OCI-LY7 (cell line): ENCODE measurements around the gene SH3TC1. TPM values are rescaled to one million over a fixed set of nuclear protein-coding genes. Genes with fewer than 3 reads are reported as not detected.

ENCODE experiments used
- BruUV-seq: library from RNA; stranded (reverse); fragments of 400-500 nt; replicated peaks from 2 replicates; lab custom pipeline; 2021; lab: Mats Ljungman, UMichigan
- CTCF ChIA-PET: fragments of 300-600 bp; sonication (Branson Sonifier 250); formaldehyde crosslinking; loops from one replicate; lab custom pipeline; 2022; ENCODE audit warnings: antibody characterized with exemption; ENCODE audit not compliant: unreplicated experiment; lab: Charles Lee
- POLR2A ChIA-PET: fragments of 300-600 bp; sonication (Branson Sonifier 250); formaldehyde crosslinking; loops from one replicate; lab custom pipeline; 2022; ENCODE audit warnings: antibody characterized with exemption; lab: Charles Lee
- DNase-seq: peaks from one replicate; pipeline ENCODE4 v3.0.0-alpha.2; 2015; ENCODE audit warnings: low spot score
- H2AFZ ChIP-seq: fragments of 200-600 bp; sonication (generic), shearing (Covaris generic); 2 replicates; pipeline ENCODE4 v1.6.1; 2014; ENCODE audit warnings: mild to moderate bottlenecking, antibody characterized with exemption, low read length, moderate library complexity
- H3K27ac ChIP-seq: fragments of 200-600 bp; sonication (generic); 2 replicates; pipeline ENCODE4 v1.5.1; 2014; ENCODE audit warnings: mixed run types, low read depth, mild to moderate bottlenecking, moderate library complexity, low read length, inconsistent platforms; ENCODE audit not compliant: poor library complexity, severe bottlenecking
- H3K36me3 ChIP-seq: fragments of 200-600 bp; sonication (generic); 2 replicates; pipeline ENCODE4 v1.6.1; 2014; ENCODE audit warnings: mild to moderate bottlenecking, antibody characterized with exemption, low read length, moderate library complexity, mixed read lengths; ENCODE audit not compliant: insufficient read depth
- H3K4me1 ChIP-seq: fragments of 200-600 bp; sonication (generic); 2 replicates; pipeline ENCODE4 v1.5.1; 2014; ENCODE audit warnings: mild to moderate bottlenecking, low read length; ENCODE audit not compliant: insufficient read depth, poor library complexity, severe bottlenecking
- H3K4me2 ChIP-seq: fragments of 200-600 bp; sonication (generic); 2 replicates; pipeline ENCODE4 v1.6.1; 2014; ENCODE audit warnings: mild to moderate bottlenecking, low read length
- H3K4me3 ChIP-seq: fragments of 200-600 bp; sonication (generic); 2 replicates; pipeline ENCODE4 v1.5.1; 2014; ENCODE audit warnings: mild to moderate bottlenecking, low read depth, low read length; ENCODE audit not compliant: poor library complexity, severe bottlenecking
- H3K79me2 ChIP-seq: fragments of 200-600 bp; sonication (generic); 2 replicates; pipeline ENCODE4 v1.6.1; 2016; ENCODE audit warnings: low read depth, mild to moderate bottlenecking, low read length, moderate library complexity, mixed read lengths; ENCODE audit not compliant: insufficient read depth
- H3K9me2 ChIP-seq: fragments of 200-600 bp; sonication (generic); 2 replicates; pipeline ENCODE4 v1.6.1; 2016; ENCODE audit warnings: mild to moderate bottlenecking, low read length, mixed read lengths; ENCODE audit not compliant: insufficient read depth
- H3K9me3 ChIP-seq: fragments of 200-600 bp; sonication (generic); 2 replicates; pipeline ENCODE4 v1.6.1; 2014; ENCODE audit warnings: mild to moderate bottlenecking, mixed run types, low read length, mixed read lengths
- H4K20me1 ChIP-seq: fragments of 200-600 bp; sonication (generic); 2 replicates; pipeline ENCODE4 v1.6.1; 2014; ENCODE audit warnings: mild to moderate bottlenecking, antibody characterized with exemption, low read length, moderate library complexity, mixed read lengths; ENCODE audit not compliant: insufficient read depth
- EZH2phosphoT487 ChIP-seq: fragments of 200-600 bp; sonication (generic); IDR thresholded peaks from 2 replicates; pipeline ENCODE4 v1.6.1; 2018; ENCODE audit warnings: low read depth, borderline replicate concordance, mild to moderate bottlenecking, mixed run types, antibody characterized with exemption, low read length, moderate library complexity, mixed read lengths
- intact Hi-C: fragments of 100-400 bp; cut with micrococcal nuclease; formaldehyde crosslinking; loops from one replicate; pipeline ENCODE4 v1.10.0; 2022; ENCODE audit not compliant: unreplicated experiment
- total RNA-seq, 2 experiments: library from RNA; depleted of rRNA in 1 of 2; stranded (reverse); fragments of >200 nt in 1 of 2; shearing (Covaris generic) in 1 of 2; gene quantifications; 2 replicates each; pipeline ENCODE4 v1.2.3, GENCODE V29; 2014 to 2022
- TF ChIP-seq, protein P1 (sequence below): fragments of 200-600 bp; sonication (generic); conservative IDR thresholded peaks from 2 replicates; pipeline ENCODE4 v1.5.1; 2014; ENCODE audit warnings: mild to moderate bottlenecking, antibody characterized with exemption, low read length, moderate library complexity, mixed read lengths

SH3TC1 gene
- total RNA-seq, 2 experiments from 2014 or later, result 17.5 to 42.4 TPM

DNA sequence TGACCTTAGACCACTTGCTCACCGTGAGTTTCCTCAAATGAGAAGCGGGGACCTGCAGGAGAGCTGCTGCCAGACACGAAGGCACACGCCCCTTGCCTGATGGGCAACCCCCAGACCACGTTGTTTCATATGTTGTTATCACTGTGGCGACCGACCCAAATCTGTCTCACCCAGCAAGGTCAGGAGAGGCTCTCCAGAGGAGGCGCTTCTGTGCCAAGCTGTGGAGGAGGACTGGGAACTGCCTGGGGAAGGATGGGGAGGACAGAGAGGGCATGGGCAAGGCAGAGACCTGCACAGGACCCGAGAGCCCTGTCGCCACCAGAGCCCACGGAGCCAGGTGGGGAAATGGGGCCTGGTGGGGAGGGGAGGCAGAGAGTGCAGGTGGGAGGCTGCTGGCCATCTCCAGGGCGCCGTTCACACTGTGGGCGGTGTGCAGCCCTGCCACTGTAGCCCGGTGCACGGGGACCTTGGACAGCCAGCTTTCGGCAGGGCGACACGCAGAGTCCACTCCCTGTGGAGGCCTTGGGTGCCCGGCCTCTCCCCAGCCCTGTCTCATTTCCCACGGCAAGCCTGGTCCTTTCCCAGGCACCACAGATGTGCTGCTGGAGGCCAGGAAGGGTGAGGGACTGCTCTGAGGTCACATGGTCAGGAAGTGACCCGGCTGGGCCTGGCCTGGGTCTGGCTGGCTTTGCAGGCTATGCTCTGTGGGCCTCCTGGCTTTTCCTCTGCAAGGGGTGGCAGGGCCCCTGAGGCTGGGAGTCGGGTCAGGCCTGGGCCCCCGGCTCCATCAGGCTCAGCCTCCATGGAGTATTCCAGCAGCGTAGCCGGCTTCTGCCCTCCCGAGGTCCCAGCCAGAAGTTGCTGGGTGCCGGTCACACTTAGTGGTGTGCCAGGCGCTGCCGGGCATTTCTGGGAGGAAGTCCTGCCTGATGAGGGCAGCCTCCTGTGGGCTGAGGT lies 73.7 kb downstream of the SH3TC1 start:
- POLR2A ChIA-PET, result interaction anchor here (0.5 to 0.7 kb wide), 2 partner anchors 73 to 131 kb away, joined by 3 to 4 read pairs; no protein-coding TSS in a partner anchor
- H3K36me3 ChIP-seq, result no peaks in the 10 kb centered on the region
- BruUV-seq, result no TSS peak

GRCh38 chr4:8273450-8273849 lies 74.4 kb downstream of the SH3TC1 start:
- TF ChIP-seq EZH2phosphoT487, result no peak
- TF ChIP-seq, protein P1, sequence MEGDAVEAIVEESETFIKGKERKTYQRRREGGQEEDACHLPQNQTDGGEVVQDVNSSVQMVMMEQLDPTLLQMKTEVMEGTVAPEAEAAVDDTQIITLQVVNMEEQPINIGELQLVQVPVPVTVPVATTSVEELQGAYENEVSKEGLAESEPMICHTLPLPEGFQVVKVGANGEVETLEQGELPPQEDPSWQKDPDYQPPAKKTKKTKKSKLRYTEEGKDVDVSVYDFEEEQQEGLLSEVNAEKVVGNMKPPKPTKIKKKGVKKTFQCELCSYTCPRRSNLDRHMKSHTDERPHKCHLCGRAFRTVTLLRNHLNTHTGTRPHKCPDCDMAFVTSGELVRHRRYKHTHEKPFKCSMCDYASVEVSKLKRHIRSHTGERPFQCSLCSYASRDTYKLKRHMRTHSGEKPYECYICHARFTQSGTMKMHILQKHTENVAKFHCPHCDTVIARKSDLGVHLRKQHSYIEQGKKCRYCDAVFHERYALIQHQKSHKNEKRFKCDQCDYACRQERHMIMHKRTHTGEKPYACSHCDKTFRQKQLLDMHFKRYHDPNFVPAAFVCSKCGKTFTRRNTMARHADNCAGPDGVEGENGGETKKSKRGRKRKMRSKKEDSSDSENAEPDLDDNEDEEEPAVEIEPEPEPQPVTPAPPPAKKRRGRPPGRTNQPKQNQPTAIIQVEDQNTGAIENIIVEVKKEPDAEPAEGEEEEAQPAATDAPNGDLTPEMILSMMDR, result no peak
- BruUV-seq, result no TSS peak
- Histone ChIP-seq H3K79me2 (no peaks in the 10 kb centered on the region), H3K4me3 (no peak overlapping the region), H3K4me2 (no peak overlapping the region), H3K9me2 (no peaks in the 10 kb centered on the region), H3K4me1 (no peaks in the 10 kb centered on the region), H2AFZ (no peak overlapping the region), H3K27ac (no peak overlapping the region), H3K9me3 (no peaks in the 10 kb centered on the region), H4K20me1 (no peaks in the 10 kb centered on the region), H3K36me3 (no peaks in the 10 kb centered on the region)
- POLR2A ChIA-PET, result interaction anchor here (0.5 to 0.7 kb wide), 2 partner anchors 74 to 131 kb away, joined by 3 to 4 read pairs; no protein-coding TSS in a partner anchor
- intact Hi-C loops, result no loop called here
- CTCF ChIA-PET, result no interaction called here
- DNase-seq, result no peak

More for the DNA sequence above, 73.7 kb downstream of the SH3TC1 start:
- CTCF ChIA-PET, result no interaction called here
- H2AFZ ChIP-seq, result no peak overlapping the region
- H3K4me3 ChIP-seq, result no peak overlapping the region
- TF ChIP-seq, protein P1, result no peak
- TF ChIP-seq EZH2phosphoT487, result no peak
- H3K27ac ChIP-seq, result no peak overlapping the region
- H3K9me3 ChIP-seq, result no peaks in the 10 kb centered on the region
- no peak for DNase-seq
- no peaks in the 10 kb centered on the region for H3K79me2 ChIP-seq
- no peak overlapping the region for H3K4me2 ChIP-seq
- H4K20me1 ChIP-seq, result no peaks in the 10 kb centered on the region
- H3K9me2 ChIP-seq, result no peaks in the 10 kb centered on the region
- intact Hi-C loops, result no loop called here
- H3K4me1 ChIP-seq, result no peaks in the 10 kb centered on the region
